ENCODE results near the gene FAM89A. TPM values are rescaled to one million over a fixed set of nuclear protein-coding genes. Genes with fewer than 3 reads are reported as not detected.

Gene FAM89A
- total and polyA plus RNA-seq, 2 donors (not counting 3 experiments of a cell fraction or from before 2014, with no cell fraction given) = 21.0 to 24.0 TPM

- peaks cover 0 to 4% of the 10 kb centered on the region in 2 experiments for H3K36me3 ChIP-seq (ENCODE audit: control insufficient read depth in 2 of 2, extremely low read depth in 1 of 2, insufficient read depth in 2 of 2, low read length in 2 of 2)
- H3K4me3 ChIP-seq (replicated peaks in 1 of 3; ENCODE audit: insufficient read depth in 1 of 3, low read depth in 1 of 3, low read length in 3 of 3) = no peak overlapping the region
- intact Hi-C loops (cut with micrococcal nuclease) (no loop called here), dilution Hi-C loops (cut with MboI; ENCODE audit: extremely low pct_ligation_motif_present, low sequenced_read_pairs) (no loop called here)
- BruUV-seq (replicated peaks) = no TSS peak
- H3K27me3 ChIP-seq (ENCODE audit: control insufficient read depth in 2 of 2, insufficient read depth in 2 of 2, low read length in 2 of 2) = no peaks in the 10 kb centered on the region
- FAIRE-seq (no peak), DNase-seq (ENCODE audit: low read depth, low spot score) (no peak)
- H3K9ac ChIP-seq (replicated peaks; ENCODE audit: extremely low read depth, insufficient read depth, low read length) = no peak overlapping the region
- no peaks in the 10 kb centered on the region for H3K79me2 ChIP-seq (ENCODE audit: control insufficient read depth, insufficient read depth, low read length)
- H3K9me1 ChIP-seq (replicated peaks; ENCODE audit: control insufficient read depth, extremely low read depth, insufficient read depth, low read length) = no peaks in the 10 kb centered on the region
- ChIA-PET CTCF (interaction anchor here (1.6 kb wide), 1 partner anchor 75 kb away, joined by 4 read pairs; no protein-coding TSS in a partner anchor), POLR2A (no interaction called here)
- no peak overlapping the region for H2AFZ ChIP-seq (ENCODE audit: low read depth, low read length)
- no peaks in the 10 kb centered on the region for H3K9me3 ChIP-seq (replicated peaks; ENCODE audit: control insufficient read depth, insufficient read depth, low read length)
- no peak for TF ChIP-seq JUN (IDR thresholded peaks at IDR 0.05; ENCODE audit: borderline replicate concordance, insufficient read depth, insufficient read length, low read depth)
- no peak for TF ChIP-seq CTCF (IDR thresholded peaks at IDR 0.05; ENCODE audit: extremely low read depth in 1 of 2, insufficient read depth in 1 of 2, low read depth in 1 of 2, low read length in 2 of 2)
- TF ChIP-seq, protein P1, sequence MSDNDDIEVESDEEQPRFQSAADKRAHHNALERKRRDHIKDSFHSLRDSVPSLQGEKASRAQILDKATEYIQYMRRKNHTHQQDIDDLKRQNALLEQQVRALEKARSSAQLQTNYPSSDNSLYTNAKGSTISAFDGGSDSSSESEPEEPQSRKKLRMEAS (IDR thresholded peaks at IDR 0.05; ENCODE audit: insufficient read depth, insufficient read length) = no peak
- no peak for TF ChIP-seq GATA2 (IDR thresholded peaks at IDR 0.05; ENCODE audit: insufficient read depth, insufficient read length, low read depth, low read length)
- no peak for TF ChIP-seq FOS (IDR thresholded peaks at IDR 0.05; ENCODE audit: borderline replicate concordance, insufficient read depth, low read length)
- no peak for TF ChIP-seq POLR2AphosphoS5 (IDR thresholded peaks at IDR 0.05; ENCODE audit: insufficient read depth, low read depth, low read length)
- TF ChIP-seq MYC (IDR thresholded peaks at IDR 0.05; ENCODE audit: low read depth, low read length) = no peak
- TF ChIP-seq EZH2 (IDR thresholded peaks at IDR 0.05; ENCODE audit: borderline replicate concordance, low read depth, low read length, severe bottlenecking) = no peak
- no peak for TF ChIP-seq POLR2A (IDR thresholded peaks at IDR 0.05; ENCODE audit: low read depth, low read length)
- peaks cover 7% of the 10 kb centered on the region for H3K4me1 ChIP-seq (ENCODE audit: control insufficient read depth, extremely low read depth, insufficient read depth, low read length)
- H3K4me2 ChIP-seq (ENCODE audit: insufficient read depth, low read length) = no peak overlapping the region
- no peak overlapping the region for H3K27ac ChIP-seq (ENCODE audit: insufficient read depth, low read depth, low read length)
- H4K20me1 ChIP-seq (replicated peaks; ENCODE audit: control insufficient read depth, extremely low read depth, insufficient read depth, low read length) = no peaks in the 10 kb centered on the region
Measured at GRCh38 chr1:231016966-231017365, 23.1 kb downstream of the FAM89A start.

Measured in endothelial cell of umbilical vein (primary cell).